ENCODE data around the gene NMT2.
"Not testable (repeated sequence)": the region's sequence is repeated elsewhere in the genome, so short reads cannot be mapped to it uniquely, and the experiment has no call there.

The NMT2 gene

DNA sequence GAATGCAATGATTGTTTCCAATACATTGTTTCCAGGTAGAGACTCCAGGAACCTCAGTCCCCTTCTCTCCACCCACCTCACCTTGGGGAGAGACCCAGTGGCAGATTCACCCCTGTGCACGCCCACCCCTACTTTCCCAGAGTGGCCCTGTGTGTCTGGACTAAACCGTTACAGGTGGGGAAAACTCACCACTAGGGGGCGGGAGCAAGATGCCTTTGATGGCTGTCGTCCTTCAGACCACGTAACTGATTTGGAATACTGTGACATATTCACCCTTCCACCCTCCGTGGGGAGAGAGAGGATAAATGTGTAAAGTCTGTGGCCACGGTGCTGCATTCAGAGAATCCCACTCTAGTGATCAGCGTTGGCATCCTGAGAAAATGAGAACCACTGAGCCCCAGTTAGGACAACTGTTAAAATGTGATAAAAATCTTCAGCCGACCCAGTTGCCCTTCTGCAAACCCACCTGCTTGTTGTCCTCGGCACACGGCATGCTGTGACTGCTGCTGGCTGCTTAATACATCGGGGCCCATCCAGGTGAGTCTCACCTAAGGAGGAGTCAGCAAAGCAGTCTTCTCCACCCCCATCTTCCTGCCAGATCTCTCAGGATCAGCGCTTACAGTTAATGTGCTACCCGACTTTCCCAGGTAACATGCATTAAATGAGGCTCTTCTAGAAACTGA, 41.5 kb upstream of the NMT2 start:
- no peaks in the 10 kb centered on the region for H3K36me3 ChIP-seq
- no peaks in the 10 kb centered on the region for H3K27me3 ChIP-seq
- H3K4me1 ChIP-seq: no peaks in the 10 kb centered on the region
- peak; percentile 86 for TF ChIP-seq CTCF (IDR thresholded peaks at IDR 0.05; ENCODE audit: low read depth, low read length)
- no peak overlapping the region for H3K4me3 ChIP-seq (ENCODE audit: low read depth, low read length)
- DNase-seq: peak; percentile 86
- no peaks in the 10 kb centered on the region for H3K9me3 ChIP-seq

- no peaks in the 10 kb centered on the region for H3K9me3 ChIP-seq
- no peak for DNase-seq
- no peaks in the 10 kb centered on the region for H3K27me3 ChIP-seq
- TF ChIP-seq CTCF (IDR thresholded peaks at IDR 0.05; ENCODE audit: low read depth, low read length): no peak
- H3K36me3 ChIP-seq: no peaks in the 10 kb centered on the region
- H3K4me3 ChIP-seq (ENCODE audit: low read depth, low read length): no peak overlapping the region
- H3K4me1 ChIP-seq: no peaks in the 10 kb centered on the region
Measured at GRCh38 chr10:15208221-15208620, 39.7 kb upstream of the NMT2 start.

DNA sequence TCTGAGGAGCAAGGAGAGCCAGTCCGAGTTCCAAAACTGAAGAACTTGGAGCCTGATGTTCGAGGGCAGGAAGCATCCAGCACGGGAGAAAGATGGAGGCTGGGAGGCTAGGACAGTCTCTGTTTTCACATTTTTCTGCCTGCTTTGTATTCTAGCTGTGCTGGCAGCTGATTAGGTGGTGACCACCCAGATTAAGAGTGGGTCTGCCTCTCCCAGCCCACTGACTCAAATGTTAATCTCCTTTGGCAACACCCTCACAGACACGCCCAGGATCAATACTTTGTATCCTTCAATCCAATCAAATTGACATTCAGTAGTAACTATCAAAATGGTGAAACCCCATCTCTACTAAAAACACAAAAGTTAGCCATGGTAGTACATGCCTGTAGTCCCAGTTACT, 38.9 kb upstream of the NMT2 start:
- DNase-seq; H3K36me3 ChIP-seq; H3K4me1 ChIP-seq; H3K27me3 ChIP-seq; H3K4me3 ChIP-seq (ENCODE audit: low read depth, low read length); H3K9me3 ChIP-seq: not testable (repeated sequence)

- DNase-seq: no peak
- H3K4me1 ChIP-seq: no peaks in the 10 kb centered on the region
- H3K4me3 ChIP-seq (ENCODE audit: low read depth, low read length): no peak overlapping the region
- H3K9me3 ChIP-seq: no peaks in the 10 kb centered on the region
- no peak for TF ChIP-seq CTCF (IDR thresholded peaks at IDR 0.05; ENCODE audit: low read depth, low read length)
- no peaks in the 10 kb centered on the region for H3K27me3 ChIP-seq
- H3K36me3 ChIP-seq: no peaks in the 10 kb centered on the region
Measured at GRCh38 chr10:15202639-15203038, 34.1 kb upstream of the NMT2 start.

DNA sequence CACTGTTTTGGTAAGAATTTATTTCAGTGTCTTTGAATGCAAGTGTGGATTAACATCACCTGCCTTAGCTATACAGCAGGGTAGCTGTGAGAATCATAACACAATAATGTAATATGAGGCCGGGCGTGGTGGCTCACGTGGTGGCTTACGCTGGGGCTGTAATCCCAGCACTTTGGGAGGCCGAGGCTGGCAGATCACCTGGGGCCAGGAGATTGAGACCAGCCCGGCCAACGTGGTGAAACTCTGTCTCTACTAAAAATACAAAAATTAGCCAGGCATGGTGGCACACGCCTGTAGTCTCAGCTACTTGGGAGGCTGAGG, 33.8 kb upstream of the NMT2 start:
- not testable (repeated sequence) for H3K27me3 ChIP-seq; H3K9me3 ChIP-seq; H3K4me1 ChIP-seq; DNase-seq; H3K36me3 ChIP-seq; H3K4me3 ChIP-seq (ENCODE audit: low read depth, low read length)

GRCh38 chr10:15201589-15202300, 33.3 kb upstream of the NMT2 start:
- H3K4me1 ChIP-seq: no peaks in the 10 kb centered on the region
- no peak for TF ChIP-seq CTCF (IDR thresholded peaks at IDR 0.05; ENCODE audit: low read depth, low read length)
- no peaks in the 10 kb centered on the region for H3K9me3 ChIP-seq
- no peaks in the 10 kb centered on the region for H3K36me3 ChIP-seq
- H3K4me3 ChIP-seq (ENCODE audit: low read depth, low read length): no peak overlapping the region
- no peaks in the 10 kb centered on the region for H3K27me3 ChIP-seq
- DNase-seq: no peak

DNA sequence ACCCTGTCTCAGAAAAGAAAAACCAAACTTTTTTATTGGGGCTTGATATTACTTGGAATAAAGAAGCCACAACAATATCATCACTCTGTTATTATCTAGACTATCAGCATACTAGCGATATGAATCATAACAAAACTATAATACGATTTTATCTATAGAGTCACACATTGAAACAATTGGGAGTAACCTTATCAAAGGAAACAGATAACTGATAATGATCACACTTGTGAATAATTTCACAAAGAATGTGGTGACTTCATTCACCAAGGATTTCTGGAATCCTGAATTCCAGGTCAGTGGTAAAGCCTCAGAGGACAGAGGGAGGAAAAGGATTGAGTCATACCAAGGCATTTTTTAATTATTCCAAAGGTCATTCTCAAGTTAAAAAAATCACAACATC, 32.1 kb upstream of the NMT2 start:
- Histone ChIP-seq H3K9me3 (no peaks in the 10 kb centered on the region), H3K27me3 (no peaks in the 10 kb centered on the region), H3K4me3 (ENCODE audit: low read depth, low read length) (no peak overlapping the region), H3K36me3 (no peaks in the 10 kb centered on the region), H3K4me1 (no peaks in the 10 kb centered on the region)
- TF ChIP-seq CTCF (IDR thresholded peaks at IDR 0.05; ENCODE audit: low read depth, low read length): no peak
- DNase-seq: no peak

All from BE2C (cell line).